PC-3 (cell line): Measurements from ENCODE around the gene FANCE. TPM values are rescaled to one million over a fixed set of nuclear protein-coding genes. Genes with fewer than 3 reads are reported as not detected.
A peak's percentile ranks its signal among the peaks of the same experiment; 100 is the strongest.

ENCODE experiments used
- ATAC-seq: fragments of 200-7000 bp; cut with Tn5 transposase; 2 replicates; pipeline ENCODE4 v1.9.1; 2020; ENCODE audit warnings: mild to moderate bottlenecking, moderate library complexity
- BruUV-seq: library from RNA; stranded (reverse); fragments of 400-500 nt; replicated peaks from 2 replicates; lab custom pipeline; 2021; lab: Mats Ljungman, UMichigan
- CTCF ChIA-PET: fragments of 300-600 bp; sonication (Branson Sonifier 250); formaldehyde crosslinking; loops from one replicate; lab custom pipeline; 2022; ENCODE audit warnings: antibody characterized with exemption; lab: Charles Lee
- POLR2A ChIA-PET: fragments of 300-600 bp; sonication (Branson Sonifier 250); formaldehyde crosslinking; loops from one replicate; lab custom pipeline; 2022; ENCODE audit warnings: antibody characterized with exemption; ENCODE audit not compliant: unreplicated experiment; lab: Charles Lee
- DNase-seq: peaks from one replicate; pipeline ENCODE4 v3.0.0-alpha.2; 2015
- H2AFZ ChIP-seq: fragments of 300-600 bp; sonication (generic); 2 replicates; pipeline ENCODE4 v1.6.0; 2016; ENCODE audit warnings: antibody characterized with exemption, low read length
- H3F3A ChIP-seq: fragments of 300-600 bp; sonication (generic); one replicate; pipeline ENCODE4 v1.6.0; 2017; ENCODE audit warnings: antibody characterized with exemption, low read length, control low read depth, mild to moderate bottlenecking; ENCODE audit not compliant: unreplicated experiment
- H3K27ac ChIP-seq: fragments of 300-600 bp; sonication (generic); 2 replicates; pipeline ENCODE4 v1.5.1; 2016; ENCODE audit warnings: mild to moderate bottlenecking, low read length
- H3K27me3 ChIP-seq: fragments of 300-600 bp; sonication (generic); 2 replicates; pipeline ENCODE4 v1.6.1; 2016; ENCODE audit warnings: low read length, mixed read lengths
- H3K36me3 ChIP-seq: fragments of 300-600 bp; sonication (generic); 2 replicates; pipeline ENCODE4 v1.6.1; 2016; ENCODE audit warnings: low read depth, mixed run types, low read length, mixed read lengths
- H3K4me1 ChIP-seq: fragments of 300-600 bp; sonication (generic); 2 replicates; pipeline ENCODE4 v1.5.1; 2016; ENCODE audit warnings: low read length; ENCODE audit not compliant: insufficient read depth
- H3K4me2 ChIP-seq: fragments of 300-600 bp; sonication (generic); 2 replicates; pipeline ENCODE4 v1.6.0; 2016; ENCODE audit warnings: low read length
- H3K4me3 ChIP-seq: fragments of 300-600 bp; sonication (generic); 2 replicates; pipeline ENCODE4 v1.5.1; 2016; ENCODE audit warnings: mild to moderate bottlenecking, low read length, mixed read lengths
- H3K79me2 ChIP-seq: fragments of 300-600 bp; sonication (generic); 2 replicates; pipeline ENCODE4 v1.6.1; 2017; ENCODE audit warnings: low read length, mixed read lengths
- H3K9ac ChIP-seq: fragments of 300-600 bp; sonication (generic); 2 replicates; pipeline ENCODE4 v1.6.0; 2016; ENCODE audit warnings: mild to moderate bottlenecking, low read length
- H3K9me2 ChIP-seq: fragments of 300-600 bp; sonication (generic); replicated peaks from 2 replicates; pipeline ENCODE4 v1.6.1; 2016; ENCODE audit warnings: mixed run types, low read length, mixed read lengths
- H3K9me3 ChIP-seq: fragments of 300-600 bp; sonication (generic); 2 replicates; pipeline ENCODE4 v1.6.1; 2016; ENCODE audit warnings: low read length, mixed read lengths
- H4K20me1 ChIP-seq: fragments of 300-600 bp; sonication (generic); 2 replicates; pipeline ENCODE4 v1.6.1; 2016; ENCODE audit warnings: low read length, mixed read lengths
- EZH2 ChIP-seq: fragments of 300-600 bp; sonication (generic); IDR thresholded peaks from one replicate; pipeline ENCODE4 v1.6.1; 2017; ENCODE audit warnings: antibody characterized with exemption, mild to moderate bottlenecking, low read length; ENCODE audit not compliant: unreplicated experiment
- EZH2phosphoT487 ChIP-seq: fragments of 300-600 bp; sonication (generic); IDR thresholded peaks from 2 replicates; pipeline ENCODE4 v1.6.1; 2018; ENCODE audit warnings: mild to moderate bottlenecking, antibody characterized with exemption, low read length, borderline replicate concordance
- intact Hi-C: fragments of 100-400 bp; cut with micrococcal nuclease; formaldehyde crosslinking; loops from 2 replicates; pipeline ENCODE4 v1.9.0; 2023
- total RNA-seq: library from RNA; depleted of rRNA; stranded (reverse); fragments of >200 nt; gene quantifications from 2 replicates; pipeline ENCODE4 v1.2.3, GENCODE V29; 2014
- TF ChIP-seq, protein P1 (sequence below): fragments of 300-600 bp; sonication (generic); conservative IDR thresholded peaks from 2 replicates; pipeline ENCODE4 v1.5.1; 2017; ENCODE audit warnings: antibody characterized with exemption, low read depth, mild to moderate bottlenecking, low read length

The FANCE gene
- total RNA-seq, 1 experiment from 2014 or later, result 13.8 TPM

DNA sequence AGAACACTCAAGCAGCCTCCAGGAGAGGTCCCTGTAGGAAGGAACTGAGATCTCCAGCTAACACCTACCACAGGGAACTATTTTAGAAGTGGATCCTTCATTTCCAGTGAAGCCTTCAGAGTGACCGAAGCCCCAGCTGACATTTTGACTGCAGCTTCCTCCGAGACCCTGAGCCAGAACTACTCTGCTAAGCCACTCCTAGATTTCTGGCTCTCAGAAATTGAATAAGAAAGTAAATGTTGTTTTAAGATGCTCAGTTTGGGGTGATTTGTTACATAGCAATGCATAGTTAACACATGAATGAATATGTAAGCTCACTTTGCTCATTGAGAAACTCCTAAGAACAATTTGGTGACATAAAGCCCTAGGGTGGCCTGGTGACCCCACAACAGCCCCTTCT lies 55.1 kb downstream of the FANCE start:
- Histone ChIP-seq H3K27ac (no peak overlapping the region), H4K20me1 (no peaks in the 10 kb centered on the region), H3K4me2 (no peak overlapping the region), H3K4me1 (no peaks in the 10 kb centered on the region), H3K79me2 (no peaks in the 10 kb centered on the region), H2AFZ (no peak overlapping the region), H3K9me3 (no peaks in the 10 kb centered on the region), H3K4me3 (no peak overlapping the region), H3K9ac (no peak overlapping the region), H3F3A (no peaks in the 10 kb centered on the region), H3K9me2 (no peaks in the 10 kb centered on the region), H3K36me3 (no peaks in the 10 kb centered on the region), H3K27me3 (no peaks in the 10 kb centered on the region)
- intact Hi-C loops, result no loop called here
- TF ChIP-seq EZH2, result no peak
- TF ChIP-seq, protein P1, sequence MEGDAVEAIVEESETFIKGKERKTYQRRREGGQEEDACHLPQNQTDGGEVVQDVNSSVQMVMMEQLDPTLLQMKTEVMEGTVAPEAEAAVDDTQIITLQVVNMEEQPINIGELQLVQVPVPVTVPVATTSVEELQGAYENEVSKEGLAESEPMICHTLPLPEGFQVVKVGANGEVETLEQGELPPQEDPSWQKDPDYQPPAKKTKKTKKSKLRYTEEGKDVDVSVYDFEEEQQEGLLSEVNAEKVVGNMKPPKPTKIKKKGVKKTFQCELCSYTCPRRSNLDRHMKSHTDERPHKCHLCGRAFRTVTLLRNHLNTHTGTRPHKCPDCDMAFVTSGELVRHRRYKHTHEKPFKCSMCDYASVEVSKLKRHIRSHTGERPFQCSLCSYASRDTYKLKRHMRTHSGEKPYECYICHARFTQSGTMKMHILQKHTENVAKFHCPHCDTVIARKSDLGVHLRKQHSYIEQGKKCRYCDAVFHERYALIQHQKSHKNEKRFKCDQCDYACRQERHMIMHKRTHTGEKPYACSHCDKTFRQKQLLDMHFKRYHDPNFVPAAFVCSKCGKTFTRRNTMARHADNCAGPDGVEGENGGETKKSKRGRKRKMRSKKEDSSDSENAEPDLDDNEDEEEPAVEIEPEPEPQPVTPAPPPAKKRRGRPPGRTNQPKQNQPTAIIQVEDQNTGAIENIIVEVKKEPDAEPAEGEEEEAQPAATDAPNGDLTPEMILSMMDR, result no peak
- TF ChIP-seq EZH2phosphoT487, result no peak
- POLR2A ChIA-PET, result no interaction called here
- ATAC-seq (no peak), DNase-seq (no peak)
- CTCF ChIA-PET, result no interaction called here
- no TSS peak for BruUV-seq

DNA sequence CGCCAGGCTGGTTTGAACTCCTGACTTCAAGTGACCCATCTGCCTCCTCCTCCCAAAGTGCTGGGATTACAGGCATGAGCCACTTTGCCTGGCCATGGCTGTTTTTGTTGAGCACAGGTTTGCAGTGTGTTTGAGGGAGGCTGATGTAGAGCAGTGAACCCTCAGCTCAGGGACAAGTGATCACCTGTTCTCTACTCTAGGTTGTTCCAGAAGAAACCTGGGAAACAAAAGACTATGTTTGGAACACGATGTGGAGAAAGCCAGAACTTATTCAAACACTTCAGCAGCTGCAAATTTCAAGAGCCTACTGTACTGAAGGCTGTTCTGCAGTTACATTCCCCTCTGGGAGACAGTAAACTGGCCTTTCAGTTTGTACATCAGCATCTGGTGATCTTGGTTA lies 55.9 kb downstream of the FANCE start:
- no peak for DNase-seq
- Histone ChIP-seq H3K4me2 (no peak overlapping the region), H3K9me3 (no peaks in the 10 kb centered on the region), H3K27ac (no peak overlapping the region), H4K20me1 (no peaks in the 10 kb centered on the region), H3K4me3 (no peak overlapping the region), H3K79me2 (no peaks in the 10 kb centered on the region), H3F3A (no peaks in the 10 kb centered on the region), H3K4me1 (no peaks in the 10 kb centered on the region), H2AFZ (no peak overlapping the region), H3K27me3 (no peaks in the 10 kb centered on the region), H3K9ac (no peak overlapping the region), H3K36me3 (no peaks in the 10 kb centered on the region), H3K9me2 (no peaks in the 10 kb centered on the region)
- ChIA-PET POLR2A (interaction anchor here (0.6 kb wide), 1 partner anchor 53 kb away, joined by 3 read pairs; no protein-coding TSS in a partner anchor), CTCF (no interaction called here)
- TF ChIP-seq EZH2 (no peak), EZH2phosphoT487 (no peak)
- TF ChIP-seq, protein P1, result no peak
- intact Hi-C loops, result no loop called here
- BruUV-seq, result no TSS peak
- 0 out of 2 replicates have a peak, but pooled peaks have one; percentile 24 for ATAC-seq

DNA sequence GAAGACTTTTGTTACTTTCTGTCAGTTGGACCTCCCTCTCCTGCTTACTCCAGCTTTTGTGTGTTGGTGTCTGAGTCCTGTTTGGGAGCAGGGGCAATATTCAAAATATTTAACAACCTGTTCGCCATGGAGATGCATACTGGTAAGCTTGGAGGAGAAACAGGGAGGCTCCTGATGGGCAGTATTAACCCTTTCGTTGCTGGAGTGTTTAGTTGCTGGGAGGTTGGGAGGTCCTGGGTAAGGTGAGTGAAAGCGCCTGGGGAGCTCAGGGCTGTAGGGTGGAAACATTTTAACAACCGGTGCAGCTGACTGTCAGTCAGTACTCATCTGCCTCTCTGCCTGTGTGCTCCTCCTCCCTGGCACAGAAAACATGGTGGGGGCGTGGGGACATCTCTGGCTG lies 56.4 kb downstream of the FANCE start:
- Histone ChIP-seq H3K27me3 (no peaks in the 10 kb centered on the region), H3K9ac (no peak overlapping the region), H3F3A (no peaks in the 10 kb centered on the region), H3K9me3 (no peaks in the 10 kb centered on the region), H3K4me1 (no peaks in the 10 kb centered on the region), H3K36me3 (no peaks in the 10 kb centered on the region), H2AFZ (no peak overlapping the region), H3K4me3 (no peak overlapping the region), H3K4me2 (no peak overlapping the region), H4K20me1 (no peaks in the 10 kb centered on the region), H3K79me2 (no peaks in the 10 kb centered on the region), H3K9me2 (no peaks in the 10 kb centered on the region), H3K27ac (no peak overlapping the region)
- ChIA-PET CTCF (no interaction called here), POLR2A (interaction anchor here (0.6 kb wide), 1 partner anchor 52 kb away, joined by 3 read pairs; no protein-coding TSS in a partner anchor)
- DNase-seq, result no peak
- no peak for TF ChIP-seq EZH2
- TF ChIP-seq, protein P1, result no peak
- TF ChIP-seq EZH2phosphoT487, result no peak
- no TSS peak for BruUV-seq
- ATAC-seq, result no peak
- intact Hi-C loops, result no loop called here
